ENCODE measurements around the gene TRAF3.
A peak's percentile ranks its signal among the peaks of the same experiment; 100 is the strongest.

Gene TRAF3

GRCh38 chr14:102942069-102942468 lies 164.8 kb downstream of the TRAF3 start:
- no peak for ATAC-seq

GRCh38 chr14:102943454-102943853 lies 166.2 kb downstream of the TRAF3 start:
- no peak for ATAC-seq

GRCh38 chr14:102943979-102944378 lies 166.7 kb downstream of the TRAF3 start:
- ATAC-seq, result no peak

- ATAC-seq, result no peak
Observed at GRCh38 chr14:102944448-102945330, 167.4 kb downstream of the TRAF3 start.

- ATAC-seq, result no peak
Observed at GRCh38 chr14:102945346-102946130, 168.3 kb downstream of the TRAF3 start.

- ATAC-seq, result no peak
Observed at GRCh38 chr14:102947321-102948103, 170.3 kb downstream of the TRAF3 start.

GRCh38 chr14:102948698-102949061 lies 171.4 kb downstream of the TRAF3 start:
- ATAC-seq, result peak in 1 of 2 donors; percentile 12

- ATAC-seq, result peak; percentile 43 to 52
Observed at GRCh38 chr14:102949062-102949800, 172.0 kb downstream of the TRAF3 start.

- no peak for ATAC-seq
Observed at GRCh38 chr14:102949801-102950451, 172.7 kb downstream of the TRAF3 start.

GRCh38 chr14:102951034-102951433 lies 173.8 kb downstream of the TRAF3 start:
- ATAC-seq, result no peak

- ATAC-seq, result no peak
Observed at GRCh38 chr14:102951799-102952198, 174.6 kb downstream of the TRAF3 start.

GRCh38 chr14:102952276-102952675 lies 175.0 kb downstream of the TRAF3 start:
- no peak for ATAC-seq

GRCh38 chr14:102953100-102953499 lies 175.9 kb downstream of the TRAF3 start:
- ATAC-seq, result no peak

- ATAC-seq, result no peak
Observed at GRCh38 chr14:102954081-102954789, 177.0 kb downstream of the TRAF3 start.

- ATAC-seq, result no peak
Observed at GRCh38 chr14:102955636-102956408, 178.6 kb downstream of the TRAF3 start.

- ATAC-seq, result no peak
Observed at GRCh38 chr14:102957222-102957621, 180.0 kb downstream of the TRAF3 start.

GRCh38 chr14:102958461-102958860 lies 181.2 kb downstream of the TRAF3 start:
- ATAC-seq, result no peak

Measured in activated CD4-positive, CD25-positive, alpha-beta regulatory T cell treated with anti-CD3 and anti-CD28 coated beads, Interleukin-2, amount 50 U/mL, for 24 hours (primary cell).